Panc1 (cell line): ENCODE results near the gene SGPP2. TPM values are rescaled to one million over a fixed set of nuclear protein-coding genes. Genes with fewer than 3 reads are reported as not detected.
A peak's percentile ranks its signal among the peaks of the same experiment; 100 is the strongest.

Experiments used
- ATAC-seq: fragments of 200-7000 bp; cut with Tn5 transposase; 2 replicates; pipeline ENCODE4 v1.9.1; 2020; ENCODE audit warnings: mild to moderate bottlenecking, moderate library complexity
- BruUV-seq: library from RNA; stranded (reverse); fragments of 400-500 nt; replicated peaks from 2 replicates; lab custom pipeline; 2021; lab: Mats Ljungman, UMichigan
- CTCF ChIA-PET: fragments of 300-600 bp; sonication (Branson Sonifier 250); formaldehyde crosslinking; loops from one replicate; lab custom pipeline; 2022; ENCODE audit warnings: antibody characterized with exemption; lab: Charles Lee
- POLR2A ChIA-PET: fragments of 300-600 bp; sonication (Branson Sonifier 250); formaldehyde crosslinking; loops from one replicate; lab custom pipeline; 2022; ENCODE audit warnings: antibody characterized with exemption; lab: Charles Lee
- DNase-seq: peaks from one replicate; pipeline ENCODE4 v3.0.0-alpha.2; 2010; ENCODE audit warnings: low read depth, low spot score
- H3K27ac ChIP-seq: 2 replicates; pipeline ENCODE4 v1.5.1; 2011; ENCODE audit warnings: mild to moderate bottlenecking, low read length, inconsistent platforms
- H3K27me3 ChIP-seq: fragments of 200-500 bp; sonication (Bioruptor generic); 2 replicates; pipeline ENCODE4 v1.6.0; 2014; ENCODE audit warnings: low read length, inconsistent platforms; ENCODE audit not compliant: control insufficient read depth, insufficient read depth
- H3K36me3 ChIP-seq: fragments of 200-500 bp; sonication (Bioruptor generic); 2 replicates; pipeline ENCODE4 v1.5.1; 2014; ENCODE audit warnings: inconsistent platforms, mild to moderate bottlenecking, low read length, moderate library complexity; ENCODE audit not compliant: control insufficient read depth, insufficient read depth
- H3K4me1 ChIP-seq: 2 replicates; pipeline ENCODE4 v1.5.1; 2011; ENCODE audit warnings: inconsistent platforms, mild to moderate bottlenecking, low read length, moderate library complexity; ENCODE audit not compliant: control insufficient read depth, insufficient read depth
- H3K4me3 ChIP-seq, 2 experiments: 2 replicates each; pipeline ENCODE4 v1.5.1; 2011 to 2012; ENCODE audit warnings: low read depth in 2 of 2, low read length in 2 of 2, mild to moderate bottlenecking in 2 of 2, inconsistent platforms in 1 of 2, moderate library complexity in 1 of 2
- H3K9me3 ChIP-seq: fragments of 200-500 bp; sonication (Bioruptor generic); 2 replicates; pipeline ENCODE4 v1.5.1; 2014; ENCODE audit warnings: low read depth, mild to moderate bottlenecking, inconsistent platforms, low read length, moderate library complexity; ENCODE audit not compliant: control insufficient read depth, insufficient read depth
- POLR2AphosphoS5 ChIP-seq: IDR thresholded peaks from 2 replicates; pipeline ENCODE4 v1.6.1; 2012; ENCODE audit warnings: mild to moderate bottlenecking, low read depth, low read length, moderate library complexity
- REST ChIP-seq, 2 experiments: IDR thresholded peaks; 2 replicates each; pipeline ENCODE4 v1.6.1; 2011 to 2012; ENCODE audit warnings: low read depth in 2 of 2, control low read depth in 1 of 2, low read length in 1 of 2, mild to moderate bottlenecking in 1 of 2, moderate library complexity in 1 of 2; ENCODE audit not compliant: insufficient read depth in 1 of 2
- SIN3A ChIP-seq: IDR thresholded peaks from 2 replicates; pipeline ENCODE4 v1.6.1; 2012; ENCODE audit warnings: low read depth, mild to moderate bottlenecking, low read length, moderate library complexity, borderline replicate concordance; ENCODE audit not compliant: insufficient read depth
- TCF7L2 ChIP-seq: IDR thresholded peaks from 2 replicates; pipeline ENCODE4 v1.6.1; 2011; ENCODE audit warnings: mild to moderate bottlenecking, low read depth, low read length, inconsistent platforms
- in situ Hi-C: cut with HindIII; loops from 2 replicates; pipeline ENCODE4 v1.10.0; 2016; ENCODE audit warnings: low sequenced_read_pairs, low pct_unique_long_range_greater_than_20kb
- intact Hi-C: fragments of 100-400 bp; cut with micrococcal nuclease; formaldehyde crosslinking; loops from one replicate; pipeline ENCODE4 v1.10.0; 2022; ENCODE audit not compliant: unreplicated experiment
- total RNA-seq: library from RNA; stranded (reverse); gene quantifications from one replicate; pipeline ENCODE4 v1.2.1, GENCODE V29; 2021; ENCODE audit not compliant: unreplicated experiment
- TF ChIP-seq, protein P1 (sequence below): fragments of 450-650 bp; IDR thresholded peaks from 2 replicates; pipeline ENCODE4 v1.5.1; 2017; ENCODE audit warnings: mild to moderate bottlenecking

SGPP2 gene
- total RNA-seq, 1 experiment from 2014 or later = 0.05 TPM

GRCh38 chr2:222561817-222562645 lies 137.7 kb downstream of the SGPP2 start:
- ChIA-PET CTCF (interaction anchor here (0.8 to 1.6 kb wide), 3 partner anchors 244 to 537 kb away, joined by 3 to 10 read pairs (median 4); no protein-coding TSS in a partner anchor), POLR2A (no interaction called here)
- H3K4me1 ChIP-seq = no peaks in the 10 kb centered on the region
- peak; percentile 85 for ATAC-seq
- no peaks in the 10 kb centered on the region for H3K9me3 ChIP-seq
- BruUV-seq = no TSS peak
- no peaks in the 10 kb centered on the region for H3K36me3 ChIP-seq
- no peaks in the 10 kb centered on the region for H3K27me3 ChIP-seq
- intact Hi-C loops = loop anchor here (2.0 to 5.0 kb wide), 2 partner anchors 243 to 505 kb away; no protein-coding TSS in a partner anchor
- DNase-seq = peak; percentile 43
- H3K4me3 ChIP-seq = no peak overlapping the region
- TF ChIP-seq, protein P1, sequence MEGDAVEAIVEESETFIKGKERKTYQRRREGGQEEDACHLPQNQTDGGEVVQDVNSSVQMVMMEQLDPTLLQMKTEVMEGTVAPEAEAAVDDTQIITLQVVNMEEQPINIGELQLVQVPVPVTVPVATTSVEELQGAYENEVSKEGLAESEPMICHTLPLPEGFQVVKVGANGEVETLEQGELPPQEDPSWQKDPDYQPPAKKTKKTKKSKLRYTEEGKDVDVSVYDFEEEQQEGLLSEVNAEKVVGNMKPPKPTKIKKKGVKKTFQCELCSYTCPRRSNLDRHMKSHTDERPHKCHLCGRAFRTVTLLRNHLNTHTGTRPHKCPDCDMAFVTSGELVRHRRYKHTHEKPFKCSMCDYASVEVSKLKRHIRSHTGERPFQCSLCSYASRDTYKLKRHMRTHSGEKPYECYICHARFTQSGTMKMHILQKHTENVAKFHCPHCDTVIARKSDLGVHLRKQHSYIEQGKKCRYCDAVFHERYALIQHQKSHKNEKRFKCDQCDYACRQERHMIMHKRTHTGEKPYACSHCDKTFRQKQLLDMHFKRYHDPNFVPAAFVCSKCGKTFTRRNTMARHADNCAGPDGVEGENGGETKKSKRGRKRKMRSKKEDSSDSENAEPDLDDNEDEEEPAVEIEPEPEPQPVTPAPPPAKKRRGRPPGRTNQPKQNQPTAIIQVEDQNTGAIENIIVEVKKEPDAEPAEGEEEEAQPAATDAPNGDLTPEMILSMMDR = peak; percentile 81
- no peak for TF ChIP-seq SIN3A
- in situ Hi-C loops = no loop called here
- no peak overlapping the region for H3K27ac ChIP-seq

DNA sequence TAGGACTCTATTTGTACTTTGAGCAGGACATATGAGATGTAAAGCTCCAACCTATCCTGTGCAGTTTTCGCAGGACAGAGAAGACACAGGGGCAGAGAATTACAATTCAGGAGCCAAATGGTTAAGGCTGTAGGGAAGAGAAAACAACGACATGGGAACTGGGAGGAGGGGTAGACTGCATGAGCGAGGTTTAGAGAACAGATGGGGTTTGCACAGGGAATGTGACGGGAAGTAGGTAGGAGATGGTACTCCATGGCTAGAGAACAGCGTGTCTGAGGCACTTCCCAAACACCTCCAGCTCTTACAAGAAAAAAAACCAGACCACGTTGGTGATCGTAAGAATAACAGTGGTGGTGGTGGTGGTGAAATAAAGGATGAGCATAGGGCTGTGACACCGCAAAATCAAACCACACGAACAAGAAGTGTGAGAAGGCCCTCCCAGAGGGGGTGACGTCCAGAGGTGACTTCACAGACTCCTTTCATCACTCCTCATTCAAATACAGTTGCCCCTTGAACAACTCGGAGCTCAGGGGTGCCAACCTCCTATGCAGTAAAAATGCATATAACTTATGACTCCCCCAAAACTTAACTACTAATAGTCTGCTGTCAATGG lies 138.9 kb downstream of the SGPP2 start:
- no TSS peak for BruUV-seq
- no peak for ATAC-seq
- no peaks in the 10 kb centered on the region for H3K9me3 ChIP-seq
- TF ChIP-seq POLR2AphosphoS5 (no peak), REST (IDR thresholded peaks at IDR 0.05; ENCODE audit: insufficient read depth in 1 of 2, low read depth in 2 of 2, low read length in 1 of 2) (no peak), SIN3A (no peak), TCF7L2 (no peak)
- TF ChIP-seq, protein P1 = no peak
- H3K36me3 ChIP-seq = 0 out of 2 replicates have a peak, but pooled peaks cover 3% of the 10 kb centered on the region
- ChIA-PET POLR2A (no interaction called here), CTCF (no interaction called here)
- H3K27ac ChIP-seq = no peak overlapping the region
- no peaks in the 10 kb centered on the region for H3K4me1 ChIP-seq
- no peaks in the 10 kb centered on the region for H3K27me3 ChIP-seq
- DNase-seq = no peak
- intact Hi-C loops = loop anchor here (2.0 to 5.0 kb wide), 2 partner anchors 244 to 506 kb away; no protein-coding TSS in a partner anchor
- H3K4me3 ChIP-seq = no peak overlapping the region
- in situ Hi-C loops = no loop called here
